HepG2 (cell line): Measurements from ENCODE around the gene VRK1. TPM values are rescaled to one million over a fixed set of nuclear protein-coding genes. Genes with fewer than 3 reads are reported as not detected.

ENCODE experiments used
- ATAC-seq: fragments of 200-7000 bp; cut with Tn5 transposase; 3 replicates; pipeline ENCODE4 v1.9.1; 2020; ENCODE audit warnings: mild to moderate bottlenecking, moderate library complexity
- BruUV-seq: library from RNA; stranded (reverse); fragments of 400-500 nt; replicated peaks from 2 replicates; lab custom pipeline; 2021; lab: Mats Ljungman, UMichigan
- CTCF ChIA-PET: fragments of 300-600 bp; formaldehyde crosslinking; extraction: SDS; loops from one replicate; lab custom pipeline; 2021; ENCODE audit warnings: low total read pairs, inconsistent platforms, low intra/inter-chr PET ratio; lab: Yijun Ruan, JAX
- POLR2A ChIA-PET: fragments of 350-600 bp; sonication (Branson Sonifier 250); formaldehyde crosslinking; loops from one replicate; lab custom pipeline; 2020; ENCODE audit warnings: antibody characterized with exemption, inconsistent platforms; lab: Yijun Ruan, JAX
- DNase-seq: peaks from one replicate; pipeline ENCODE4 v3.0.0-alpha.2; 2015; ENCODE audit warnings: low spot score
- FAIRE-seq: peaks from 3 replicates; lab custom pipeline; 2011; peaks lifted over from hg19 to GRCh38; lab: Jason Lieb, UNC
- H2AFZ ChIP-seq: one replicate; pipeline ENCODE4 v1.6.1; 2011; ENCODE audit warnings: low read length, inconsistent platforms
- H3K27ac ChIP-seq: fragments of 300-600 bp; 3 replicates; pipeline ENCODE4 v1.8.0; 2011; ENCODE audit warnings: mixed run types, mild to moderate bottlenecking, mixed read lengths, low read length, inconsistent platforms; ENCODE audit not compliant: insufficient read depth; ENCODE audit errors: extremely low read length
- H3K27me3 ChIP-seq, 2 experiments: fragments of 200-600 bp in 1 of 2; 2 replicates in 1 of 2; 3 replicates in 1 of 2; pipeline versions ENCODE4 v1.6.0 to v1.8.0; 2011; ENCODE audit warnings: low read length in 2 of 2, mild to moderate bottlenecking in 2 of 2, moderate library complexity in 2 of 2, inconsistent platforms in 1 of 2; ENCODE audit not compliant: insufficient read depth in 2 of 2, control insufficient read depth in 1 of 2
- H3K36me3 ChIP-seq, 2 experiments: fragments of 200-600 bp in 1 of 2; replicated peaks in 1 of 2; 2 replicates in 1 of 2; 3 replicates in 1 of 2; pipeline versions ENCODE4 v1.5.1 to v1.8.0; 2011; ENCODE audit warnings: low read length in 2 of 2, inconsistent platforms in 1 of 2; ENCODE audit not compliant: insufficient read depth in 2 of 2, control insufficient read depth in 1 of 2
- H3K4me1 ChIP-seq: 2 replicates; pipeline ENCODE4 v1.5.1; 2012; ENCODE audit warnings: low read length, inconsistent platforms; ENCODE audit not compliant: insufficient read depth
- H3K4me2 ChIP-seq: 2 replicates; pipeline ENCODE4 v1.6.0; 2011; ENCODE audit warnings: low read depth, low read length, inconsistent platforms
- H3K4me3 ChIP-seq, 3 experiments: fragments of 200-600 bp in 1 of 3; sonication (generic), shearing (Covaris generic) in 1 of 3; replicated peaks in 1 of 3; 2 replicates each; pipeline ENCODE4 v1.5.1; 2011 to 2016; ENCODE audit warnings: low read length in 3 of 3, inconsistent platforms in 2 of 3, low read depth in 2 of 3, mild to moderate bottlenecking in 2 of 3, control low read depth in 1 of 3, mixed read lengths in 1 of 3; ENCODE audit not compliant: insufficient read depth in 1 of 3
- H3K79me2 ChIP-seq: one replicate; pipeline ENCODE4 v1.6.1; 2011; ENCODE audit warnings: low read length, inconsistent platforms; ENCODE audit not compliant: insufficient read depth
- H3K9ac ChIP-seq: 2 replicates; pipeline ENCODE4 v1.6.0; 2011; ENCODE audit warnings: mild to moderate bottlenecking, low read depth, low read length, inconsistent platforms; ENCODE audit not compliant: insufficient read depth
- H3K9me3 ChIP-seq: 2 replicates; pipeline ENCODE4 v1.5.1; 2012; ENCODE audit warnings: mild to moderate bottlenecking, low read length
- H4K20me1 ChIP-seq: 2 replicates; pipeline ENCODE4 v1.6.0; 2011; ENCODE audit warnings: inconsistent platforms, mild to moderate bottlenecking, low read length, moderate library complexity; ENCODE audit not compliant: insufficient read depth
- ADNP ChIP-seq: sonication (generic); formaldehyde crosslinking; IDR thresholded peaks from 2 replicates; pipeline ENCODE4 v1.4.0; 2020; ENCODE audit warnings: missing genetic modification reagents
- FOXC1 ChIP-seq: sonication (generic); formaldehyde crosslinking; IDR thresholded peaks from 2 replicates; pipeline ENCODE4 v1.8.0; 2022; ENCODE audit warnings: mild to moderate bottlenecking, missing genetic modification reagents, borderline replicate concordance
- GABPB1 ChIP-seq: IDR thresholded peaks from 2 replicates; pipeline ENCODE4 v1.6.1; 2016; ENCODE audit warnings: mild to moderate bottlenecking, missing genetic modification reagents, moderate library complexity, missing compliant biosample characterization
- HDAC6 ChIP-seq: fragments of 200-600 bp; sonication (generic); IDR thresholded peaks from 2 replicates; pipeline ENCODE4 v1.7.0; 2017; ENCODE audit warnings: mild to moderate bottlenecking, antibody characterized with exemption, low read length, low read depth
- HMG20A ChIP-seq: IDR thresholded peaks from 2 replicates; pipeline ENCODE4 v1.6.1; 2016; ENCODE audit warnings: borderline replicate concordance
- NONO ChIP-seq, 2 experiments: fragments of 450-650 bp in 1 of 2; sonication (generic) in 1 of 2; formaldehyde crosslinking in 1 of 2; IDR thresholded peaks in 1 of 2; conservative IDR thresholded peaks in 1 of 2; 2 replicates each; pipeline versions ENCODE4 v1.6.1 to v1.8.0; 2017 to 2022; ENCODE audit warnings: mild to moderate bottlenecking in 1 of 2, missing genetic modification reagents in 1 of 2, moderate library complexity in 1 of 2
- PLRG1 ChIP-seq: fragments of 450-650 bp; conservative IDR thresholded peaks from 2 replicates; pipeline ENCODE4 v1.6.1; 2016
- REXO4 ChIP-seq: sonication (generic); formaldehyde crosslinking; IDR thresholded peaks from 2 replicates; pipeline ENCODE4 v1.8.0; 2022; ENCODE audit warnings: missing genetic modification reagents, mild to moderate bottlenecking, borderline replicate concordance
- SMAD3 ChIP-seq: sonication (generic); formaldehyde crosslinking; IDR thresholded peaks from 2 replicates; pipeline ENCODE4 v1.4.0; 2020; ENCODE audit warnings: missing genetic modification reagents
- SRSF9 ChIP-seq: fragments of 200-400 bp; formaldehyde crosslinking; IDR thresholded peaks from 2 replicates; pipeline ENCODE4 v1.6.1; 2018; ENCODE audit warnings: borderline replicate concordance, mild to moderate bottlenecking, low read depth, low read length; ENCODE audit not compliant: insufficient read depth, poor library complexity, severe bottlenecking
- TBL1XR1 ChIP-seq: fragments of 150-350 bp; IDR thresholded peaks from 2 replicates; pipeline ENCODE4 v1.6.1; 2014; ENCODE audit warnings: borderline replicate concordance, low read length; ENCODE audit not compliant: partially characterized antibody
- THAP8 ChIP-seq: sonication (generic); formaldehyde crosslinking; IDR thresholded peaks from 2 replicates; pipeline ENCODE4 v1.5.1; 2020; ENCODE audit warnings: missing genetic modification reagents, mild to moderate bottlenecking, borderline replicate concordance
- ZFAT ChIP-seq: sonication (generic); formaldehyde crosslinking; conservative IDR thresholded peaks from 2 replicates; pipeline ENCODE4 v1.8.1; 2023; ENCODE audit warnings: missing genetic modification reagents, inconsistent platforms
- ZNF44 ChIP-seq: sonication (generic); formaldehyde crosslinking; IDR thresholded peaks from 2 replicates; pipeline ENCODE4 v1.5.1; 2020; ENCODE audit warnings: mild to moderate bottlenecking, missing genetic modification reagents
- ZNF558 ChIP-seq: sonication (generic); formaldehyde crosslinking; IDR thresholded peaks from 2 replicates; pipeline ENCODE4 v1.9.0; 2022; ENCODE audit warnings: mild to moderate bottlenecking, missing genetic modification reagents, borderline replicate concordance
- ZSCAN12 ChIP-seq: sonication (generic); formaldehyde crosslinking; IDR thresholded peaks from 2 replicates; pipeline ENCODE4 v1.9.0; 2021; ENCODE audit warnings: mild to moderate bottlenecking, missing genetic modification reagents
- WGBS: methylation state at CpG from one replicate; pipeline ENCODE4 v1.1.6; 2017; ENCODE audit warnings: low lambda C conversion rate; 5-methylcytosine and 5-hydroxymethylcytosine counted together
- in situ Hi-C: cut with HindIII; loops from 2 replicates; pipeline ENCODE4 v1.10.0; 2017; ENCODE audit warnings: low pct_unique_long_range_greater_than_20kb; ENCODE audit not compliant: extremely low pct_ligation_motif_present
- intact Hi-C: fragments of 100-400 bp; cut with micrococcal nuclease; formaldehyde crosslinking; loops from one replicate; pipeline ENCODE4 v1.10.0; 2022; ENCODE audit not compliant: unreplicated experiment
- polyA plus RNA-seq, 8 experiments: library from polyadenylated mRNA; depleted of rRNA in 3 of 8; stranded (reverse) in 7 of 8; unstranded in 1 of 8; fragments of >200 nt; fragmentation: Illumina TruSeq in 4 of 8; extraction: Trizol in 4 of 8; gene quantifications; 2 replicates each; pipeline versions ENCODE4 v1.2.1 to v1.2.3, GENCODE V29; 2011 to 2016; ENCODE audit warnings: low read depth in 4 of 8, missing spikeins in 1 of 8, mixed read lengths in 1 of 8; ENCODE audit not compliant: insufficient read depth in 1 of 8
- total RNA-seq, 5 experiments: library from RNA; depleted of rRNA; stranded (reverse); fragments of >200 nt; fragmentation: Illumina TruSeq; extraction: Trizol; gene quantifications; 2 replicates each; pipeline ENCODE4 v1.2.3, GENCODE V29; 2016; ENCODE audit warnings: low read depth in 1 of 5

Gene VRK1
- total and polyA plus RNA-seq, 2 of the 13 experiments (the other 11 are each of a cell fraction or from before 2014, with no cell fraction given), result 7.9 to 51.3 TPM

- in situ Hi-C loops, result no loop called here
- no peak for FAIRE-seq
- no peak overlapping the region for H3K4me3 ChIP-seq
- DNase-seq, result no peak
- BruUV-seq, result no TSS peak
- H3K36me3 ChIP-seq, result no peaks in the 10 kb centered on the region; a peak in 1 of 5 replicates
- H3K79me2 ChIP-seq, result no peaks in the 10 kb centered on the region
- intact Hi-C loops, result no loop called here
- H2AFZ ChIP-seq, result no peak overlapping the region
- H3K27ac ChIP-seq, result no peak overlapping the region
- H4K20me1 ChIP-seq, result no peaks in the 10 kb centered on the region
- ChIA-PET POLR2A (no interaction called here), CTCF (no interaction called here)
- peaks cover 12% of the 10 kb centered on the region for H3K4me1 ChIP-seq
- no peak overlapping the region for H3K4me2 ChIP-seq
- ATAC-seq, result no peak
- H3K9ac ChIP-seq, result no peak overlapping the region
- H3K9me3 ChIP-seq, result peaks cover 4% of the 10 kb centered on the region; the same call in 1 of the 2 replicates
- H3K27me3 ChIP-seq, result no peaks in the 10 kb centered on the region
- TF ChIP-seq ZNF558 (CRISPR knock-in tag), result no peak
- no peak for TF ChIP-seq HDAC6
- no peak for TF ChIP-seq REXO4 (CRISPR knock-in tag)
- TF ChIP-seq ZFAT (CRISPR knock-in tag), result no peak
- no peak for TF ChIP-seq THAP8 (CRISPR knock-in tag)
- no peak for TF ChIP-seq ZSCAN12
- TF ChIP-seq GABPB1 (CRISPR knock-in tag), result no peak
- no peak for TF ChIP-seq FOXC1 (CRISPR knock-in tag)
- no peak for TF ChIP-seq SRSF9
- no peak for TF ChIP-seq NONO (IDR thresholded peaks at IDR 0.05)
- no peak for TF ChIP-seq NONO (CRISPR knock-in tag; conservative IDR thresholded peaks at IDR 0.05)
- no peak for TF ChIP-seq ADNP (CRISPR knock-in tag)
- no peak for TF ChIP-seq TBL1XR1
- TF ChIP-seq PLRG1, result no peak
- TF ChIP-seq HMG20A (CRISPR knock-in tag), result no peak
- no peak for TF ChIP-seq SMAD3 (CRISPR knock-in tag)
- no peak for TF ChIP-seq ZNF44 (CRISPR knock-in tag)
- TF ChIP-seq, all 625 proteins: peak for 0
- WGBS, result 82% methylated on average over 1 of the region's 1 CpG
Measured at GRCh38 chr14:96905065-96905464, 107.9 kb downstream of the VRK1 start.
